Measurements from ENCODE around the gene C1orf116. TPM values are rescaled to one million over a fixed set of nuclear protein-coding genes. Genes with fewer than 3 reads are reported as not detected.

The C1orf116 gene
- total RNA-seq, 1 experiment from 2014 or later = 0.09 TPM

DNA sequence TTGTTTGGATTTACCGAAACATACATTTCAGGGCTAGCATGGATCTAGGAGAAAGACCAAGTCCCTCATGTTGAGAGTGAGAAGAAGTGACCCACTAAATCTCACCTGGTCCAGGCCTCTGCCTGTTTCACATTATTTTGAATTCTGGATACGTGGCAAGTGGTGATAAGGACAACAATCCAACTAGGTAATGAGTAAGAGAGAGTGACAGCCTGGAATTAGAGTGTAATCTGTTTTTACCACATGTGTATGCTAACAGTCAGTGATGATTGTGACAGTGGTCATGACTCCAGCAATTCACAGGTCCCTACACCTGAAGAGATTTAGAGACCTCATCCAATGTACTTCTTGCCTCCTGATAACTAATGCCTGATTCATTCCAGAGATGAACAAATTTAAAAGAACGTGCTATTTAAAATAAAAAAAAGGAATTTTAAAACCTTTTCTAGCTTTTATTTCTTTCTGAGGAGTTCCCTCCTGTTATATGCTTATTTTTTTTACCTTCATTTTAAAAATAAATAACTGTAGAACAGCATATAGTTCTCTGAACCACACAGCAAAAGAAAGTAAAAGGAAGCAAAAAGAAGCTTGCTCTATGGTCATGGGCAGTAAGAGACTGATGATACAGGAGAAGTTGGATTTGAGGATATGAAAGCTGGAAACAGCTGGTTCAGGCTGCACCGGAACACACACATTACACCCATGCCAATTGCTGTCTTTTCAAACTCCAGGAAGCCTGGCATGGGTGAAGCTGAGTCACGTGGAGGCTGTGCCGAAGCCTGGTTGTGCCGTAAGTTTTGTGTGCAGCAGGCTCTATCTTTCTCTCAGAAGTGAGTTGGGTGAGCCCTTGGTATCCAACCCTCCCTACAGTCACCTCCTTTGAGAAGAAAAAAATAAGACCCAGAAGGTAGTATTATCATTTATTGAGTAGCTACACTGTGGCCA lies 14.7 kb downstream of the C1orf116 start:
- H3K9me3 ChIP-seq (ENCODE audit: low read depth, low read length, poor library complexity, severe bottlenecking) = no peaks in the 10 kb centered on the region
- H3K4me3 ChIP-seq (ENCODE audit: low read depth, low read length, poor library complexity, severe bottlenecking) = no peak overlapping the region
- no peaks in the 10 kb centered on the region for H3K4me1 ChIP-seq (ENCODE audit: insufficient read depth, low read length, poor library complexity, severe bottlenecking)
- intact Hi-C loops (cut with micrococcal nuclease; ENCODE audit: unreplicated experiment) = no loop called here
- BruUV-seq (replicated peaks) = no TSS peak
- ChIA-PET CTCF (no interaction called here), POLR2A (ENCODE audit: low non-redundant PET) (no interaction called here)
- peak; percentile 55 for DNase-seq (ENCODE audit: low spot score)
- no peaks in the 10 kb centered on the region for H3K36me3 ChIP-seq (ENCODE audit: insufficient read depth, low read length, poor library complexity, severe bottlenecking)
- peaks cover 13% of the 10 kb centered on the region for H3K27me3 ChIP-seq (replicated peaks; ENCODE audit: insufficient read depth, low read depth, low read length, poor library complexity)
- TF ChIP-seq, protein P1, sequence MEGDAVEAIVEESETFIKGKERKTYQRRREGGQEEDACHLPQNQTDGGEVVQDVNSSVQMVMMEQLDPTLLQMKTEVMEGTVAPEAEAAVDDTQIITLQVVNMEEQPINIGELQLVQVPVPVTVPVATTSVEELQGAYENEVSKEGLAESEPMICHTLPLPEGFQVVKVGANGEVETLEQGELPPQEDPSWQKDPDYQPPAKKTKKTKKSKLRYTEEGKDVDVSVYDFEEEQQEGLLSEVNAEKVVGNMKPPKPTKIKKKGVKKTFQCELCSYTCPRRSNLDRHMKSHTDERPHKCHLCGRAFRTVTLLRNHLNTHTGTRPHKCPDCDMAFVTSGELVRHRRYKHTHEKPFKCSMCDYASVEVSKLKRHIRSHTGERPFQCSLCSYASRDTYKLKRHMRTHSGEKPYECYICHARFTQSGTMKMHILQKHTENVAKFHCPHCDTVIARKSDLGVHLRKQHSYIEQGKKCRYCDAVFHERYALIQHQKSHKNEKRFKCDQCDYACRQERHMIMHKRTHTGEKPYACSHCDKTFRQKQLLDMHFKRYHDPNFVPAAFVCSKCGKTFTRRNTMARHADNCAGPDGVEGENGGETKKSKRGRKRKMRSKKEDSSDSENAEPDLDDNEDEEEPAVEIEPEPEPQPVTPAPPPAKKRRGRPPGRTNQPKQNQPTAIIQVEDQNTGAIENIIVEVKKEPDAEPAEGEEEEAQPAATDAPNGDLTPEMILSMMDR (conservative IDR thresholded peaks at IDR 0.05; ENCODE audit: low read depth, low read length) = no peak
- TF ChIP-seq EZH2 (IDR thresholded peaks at IDR 0.05; ENCODE audit: borderline replicate concordance, low read depth, low read length, poor library complexity, severe bottlenecking) = no peak
- no peak overlapping the region for H3K27ac ChIP-seq (ENCODE audit: low read depth, low read length, poor library complexity, severe bottlenecking)

DNA sequence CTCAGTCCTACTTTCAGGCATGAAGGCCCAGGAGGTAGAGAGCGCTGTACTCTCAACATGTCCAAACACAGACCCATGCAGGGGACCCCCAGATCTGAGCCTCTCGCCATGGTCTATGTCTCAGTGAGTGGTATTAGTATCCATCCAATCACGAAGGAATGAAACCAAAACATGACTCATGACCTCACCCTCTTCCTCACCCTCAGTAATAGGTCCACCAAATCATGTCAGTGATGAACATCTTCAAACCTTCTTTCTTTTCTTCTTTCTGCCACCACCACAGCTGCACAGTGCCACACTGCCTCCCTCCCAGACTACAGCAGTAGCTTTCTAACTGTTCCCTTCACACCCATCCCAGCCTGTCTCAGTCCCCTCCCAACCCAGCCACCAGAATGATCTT lies 16.8 kb downstream of the C1orf116 start:
- Histone ChIP-seq H3K36me3 (ENCODE audit: insufficient read depth, low read length, poor library complexity, severe bottlenecking) (no peaks in the 10 kb centered on the region), H3K27ac (ENCODE audit: low read depth, low read length, poor library complexity, severe bottlenecking) (no peak overlapping the region), H3K9me3 (ENCODE audit: low read depth, low read length, poor library complexity, severe bottlenecking) (no peaks in the 10 kb centered on the region), H3K4me1 (ENCODE audit: insufficient read depth, low read length, poor library complexity, severe bottlenecking) (no peaks in the 10 kb centered on the region), H3K4me3 (ENCODE audit: low read depth, low read length, poor library complexity, severe bottlenecking) (no peak overlapping the region), H3K27me3 (replicated peaks; ENCODE audit: insufficient read depth, low read depth, low read length, poor library complexity) (peaks cover 29% of the 10 kb centered on the region)
- no TSS peak for BruUV-seq (replicated peaks)
- DNase-seq (ENCODE audit: low spot score) = no peak
- CTCF ChIA-PET = no interaction called here
- POLR2A ChIA-PET (ENCODE audit: low non-redundant PET) = no interaction called here
- intact Hi-C loops (cut with micrococcal nuclease; ENCODE audit: unreplicated experiment) = no loop called here
- TF ChIP-seq, protein P1 (conservative IDR thresholded peaks at IDR 0.05; ENCODE audit: low read depth, low read length) = no peak
- TF ChIP-seq EZH2 (IDR thresholded peaks at IDR 0.05; ENCODE audit: borderline replicate concordance, low read depth, low read length, poor library complexity, severe bottlenecking) = no peak

DNA sequence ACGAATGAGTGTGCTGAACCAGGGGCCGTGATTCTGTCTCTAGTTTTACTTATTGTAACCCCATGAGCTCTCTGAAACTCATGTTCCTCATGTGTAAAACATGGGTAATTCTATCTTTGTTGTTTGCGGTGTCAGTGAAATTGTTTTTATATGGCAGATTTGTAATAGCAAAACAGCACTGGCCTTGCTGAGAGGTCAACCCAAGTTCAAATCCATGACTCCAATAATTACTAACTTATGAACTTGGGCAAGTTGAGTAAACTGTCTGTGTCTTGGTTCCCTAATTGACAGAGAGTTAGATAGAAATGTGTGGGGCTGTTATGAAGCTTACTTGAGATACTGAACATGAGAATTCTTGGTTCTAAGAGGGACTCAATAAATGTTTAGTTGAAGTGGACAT lies 17.8 kb downstream of the C1orf116 start:
- H3K4me3 ChIP-seq (ENCODE audit: low read depth, low read length, poor library complexity, severe bottlenecking) = no peak overlapping the region
- peaks cover 32% of the 10 kb centered on the region for H3K27me3 ChIP-seq (replicated peaks; ENCODE audit: insufficient read depth, low read depth, low read length, poor library complexity)
- ChIA-PET CTCF (no interaction called here), POLR2A (ENCODE audit: low non-redundant PET) (no interaction called here)
- no peaks in the 10 kb centered on the region for H3K36me3 ChIP-seq (ENCODE audit: insufficient read depth, low read length, poor library complexity, severe bottlenecking)
- H3K9me3 ChIP-seq (ENCODE audit: low read depth, low read length, poor library complexity, severe bottlenecking) = no peaks in the 10 kb centered on the region
- intact Hi-C loops (cut with micrococcal nuclease; ENCODE audit: unreplicated experiment) = no loop called here
- BruUV-seq (replicated peaks) = no TSS peak
- no peak for TF ChIP-seq EZH2 (IDR thresholded peaks at IDR 0.05; ENCODE audit: borderline replicate concordance, low read depth, low read length, poor library complexity, severe bottlenecking)
- TF ChIP-seq, protein P1 (conservative IDR thresholded peaks at IDR 0.05; ENCODE audit: low read depth, low read length) = no peak
- no peak for DNase-seq (ENCODE audit: low spot score)
- no peak overlapping the region for H3K27ac ChIP-seq (ENCODE audit: low read depth, low read length, poor library complexity, severe bottlenecking)
- H3K4me1 ChIP-seq (ENCODE audit: insufficient read depth, low read length, poor library complexity, severe bottlenecking) = no peaks in the 10 kb centered on the region

Measured in A673 (cell line).